NCI-H2227 treated with DMSO at 0.1 percent for 48 hours (cell line): ENCODE data around the gene GADL1.

ENCODE experiments used
- DNase-seq: peaks from one replicate; lab custom pipeline; 2025; lab: John Stamatoyannopoulos, UW

GADL1 gene

GRCh38 chr3:30724863-30725262 is 169.6 kb downstream of the GADL1 start:
- no peak for DNase-seq

GRCh38 chr3:30723211-30723610 is 171.2 kb downstream of the GADL1 start:
- no peak for DNase-seq

- no peak for DNase-seq
Measured at GRCh38 chr3:30721314-30721634, 173.2 kb downstream of the GADL1 start.

- DNase-seq: no peak
Measured at GRCh38 chr3:30720586-30721313, 173.7 kb downstream of the GADL1 start.

GRCh38 chr3:30719536-30719935 is 174.9 kb downstream of the GADL1 start:
- DNase-seq: no peak

GRCh38 chr3:30713885-30714503 is 180.5 kb downstream of the GADL1 start:
- DNase-seq: no peak

GRCh38 chr3:30712991-30713390 is 181.5 kb downstream of the GADL1 start:
- no peak for DNase-seq

GRCh38 chr3:30711867-30712266 is 182.6 kb downstream of the GADL1 start:
- no peak for DNase-seq

GRCh38 chr3:30711151-30711550 is 183.3 kb downstream of the GADL1 start:
- DNase-seq: no peak

GRCh38 chr3:30710017-30710416 is 184.4 kb downstream of the GADL1 start:
- no peak for DNase-seq

GRCh38 chr3:30708472-30708871 is 186.0 kb downstream of the GADL1 start:
- no peak for DNase-seq

GRCh38 chr3:30707825-30708224 is 186.6 kb downstream of the GADL1 start:
- DNase-seq: no peak

GRCh38 chr3:30704931-30705890 is 189.2 kb downstream of the GADL1 start:
- no peak for DNase-seq

GRCh38 chr3:30702828-30703397 is 191.5 kb downstream of the GADL1 start:
- DNase-seq: no peak

- no peak for DNase-seq
Measured at GRCh38 chr3:30702038-30702827, 192.2 kb downstream of the GADL1 start.

- DNase-seq: no peak
Measured at GRCh38 chr3:30700702-30701321, 193.6 kb downstream of the GADL1 start.

GRCh38 chr3:30699927-30700326 is 194.5 kb downstream of the GADL1 start:
- no peak for DNase-seq

GRCh38 chr3:30698549-30698948 is 195.9 kb downstream of the GADL1 start:
- no peak for DNase-seq

GRCh38 chr3:30696896-30697295 is 197.6 kb downstream of the GADL1 start:
- DNase-seq: no peak

GRCh38 chr3:30696403-30696819 is 198.1 kb downstream of the GADL1 start:
- DNase-seq: no peak
